Testis (tissue), 3 donors: ENCODE measurements around the gene DYNLRB1. TPM values are rescaled to one million over a fixed set of nuclear protein-coding genes. Genes with fewer than 3 reads are reported as not detected.

Source experiments
- DNase-seq: peaks from one replicate; pipeline ENCODE4 v3.0.0-alpha.2; 2019
- H3K27ac ChIP-seq, 2 donors: fragments of 200-600 bp; sonication (generic); one replicate each; pipeline ENCODE4 v1.5.1; 2019
- H3K27me3 ChIP-seq: fragments of 200-600 bp; sonication (generic); one replicate; pipeline ENCODE4 v1.5.1; 2019
- H3K36me3 ChIP-seq: fragments of 200-600 bp; sonication (generic); one replicate; pipeline ENCODE4 v1.5.1; 2017; ENCODE audit warnings: low read depth; ENCODE audit errors: missing control alignments
- H3K4me1 ChIP-seq: fragments of 200-600 bp; sonication (generic); one replicate; pipeline ENCODE4 v1.5.1; 2019
- H3K4me3 ChIP-seq, 2 donors: fragments of 200-600 bp; sonication (generic); one replicate each; pipeline ENCODE4 v1.5.1; 2017 to 2019
- H3K9me3 ChIP-seq: fragments of 200-600 bp; sonication (generic); one replicate; pipeline ENCODE4 v1.5.1; 2017
- CTCF ChIP-seq, 3 experiments: fragments of 450-650 bp in 2 of 3; fragments of 200-600 bp in 1 of 3; sonication (generic) in 1 of 3; IDR thresholded peaks; one replicate each; pipeline ENCODE4 v1.5.1; 2016 to 2019; ENCODE audit warnings: antibody characterized with exemption in 3 of 3, mild to moderate bottlenecking in 2 of 3, moderate library complexity in 1 of 3
- POLR2A ChIP-seq: fragments of 450-650 bp; IDR thresholded peaks from one replicate; pipeline ENCODE4 v1.6.1; 2017; ENCODE audit warnings: antibody characterized with exemption, mild to moderate bottlenecking, moderate library complexity
- WGBS, 2 donors: methylation state at CpG; one replicate each; pipeline ENCODE4 v1.1.5; 2018; 5-methylcytosine and 5-hydroxymethylcytosine counted together
- intact Hi-C: fragments of 100-400 bp; cut with DNase I; formaldehyde crosslinking; loops from one replicate; pipeline ENCODE4 v1.15.1; 2023; ENCODE audit warnings: low total_unique reads
- polyA plus RNA-seq: library from polyadenylated mRNA; stranded (reverse); fragments of 350-450 nt; fragmentation: Illumina TruSeq; extraction: RNeasy Lipid Tissue Mini Kit (QIAGEN cat#74804); gene quantifications from one replicate; pipeline ENCODE4 v1.2.3, GENCODE V29; 2014; ENCODE audit warnings: low read depth, low replicate concordance; ENCODE audit not compliant: insufficient read depth
- total RNA-seq, 2 donors: library from RNA; depleted of rRNA; stranded (reverse); fragments of >200 nt; gene quantifications; one replicate each; pipeline ENCODE4 v1.2.3, GENCODE V29; 2016

The DYNLRB1 gene
- total and polyA plus RNA-seq, 3 donors from 2014 or later: 97.6 to 155 (median 128) TPM

DNA sequence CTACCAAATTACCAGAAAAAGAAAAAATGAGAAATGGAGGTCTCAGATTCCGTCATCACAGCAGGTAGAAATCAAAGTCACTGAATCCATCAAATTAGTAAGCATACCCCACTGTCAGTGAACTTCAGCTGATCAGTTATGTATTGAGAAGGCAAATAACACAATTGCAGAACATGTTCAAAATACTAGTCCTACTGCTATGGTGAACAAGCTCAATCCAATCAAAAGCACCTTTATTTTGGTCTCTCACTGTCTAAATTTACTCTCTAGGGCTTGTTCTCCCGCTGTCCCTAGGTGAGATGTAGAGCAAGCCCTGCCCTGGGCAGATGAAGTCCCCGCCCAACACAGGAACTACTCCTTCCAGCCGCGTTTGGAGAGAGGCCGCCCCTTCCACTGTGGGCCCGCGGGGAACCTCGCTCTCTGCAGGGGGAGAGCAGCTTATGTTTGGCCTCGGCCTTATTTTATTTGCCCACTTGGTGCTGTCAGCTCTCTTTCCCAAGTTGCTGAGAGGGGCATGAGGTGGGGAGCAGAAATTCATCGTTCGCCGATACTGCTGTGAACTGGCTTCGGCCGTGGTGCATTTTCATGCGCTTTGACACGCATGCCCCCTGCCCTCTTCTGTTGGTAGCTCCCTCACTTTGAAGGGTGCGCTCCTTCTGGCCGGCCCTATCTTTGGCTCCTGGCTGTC lies 28.0 kb downstream of the DYNLRB1 start:
- H3K4me1 ChIP-seq: peaks cover 4% of the 10 kb centered on the region
- H3K36me3 ChIP-seq: no peaks in the 10 kb centered on the region
- DNase-seq: no peak
- no peaks in the 10 kb centered on the region for H3K27me3 ChIP-seq
- intact Hi-C loops: no loop called here
- no peak for TF ChIP-seq POLR2A
- no peak for TF ChIP-seq CTCF (IDR thresholded peaks at IDR 0.05)
- H3K9me3 ChIP-seq: no peaks in the 10 kb centered on the region
- no peak overlapping the region for H3K4me3 ChIP-seq
- no peak overlapping the region for H3K27ac ChIP-seq
- 29 to 36% methylated on average over 19 of the region's 19 CpGs for WGBS, 2 donors

DNA sequence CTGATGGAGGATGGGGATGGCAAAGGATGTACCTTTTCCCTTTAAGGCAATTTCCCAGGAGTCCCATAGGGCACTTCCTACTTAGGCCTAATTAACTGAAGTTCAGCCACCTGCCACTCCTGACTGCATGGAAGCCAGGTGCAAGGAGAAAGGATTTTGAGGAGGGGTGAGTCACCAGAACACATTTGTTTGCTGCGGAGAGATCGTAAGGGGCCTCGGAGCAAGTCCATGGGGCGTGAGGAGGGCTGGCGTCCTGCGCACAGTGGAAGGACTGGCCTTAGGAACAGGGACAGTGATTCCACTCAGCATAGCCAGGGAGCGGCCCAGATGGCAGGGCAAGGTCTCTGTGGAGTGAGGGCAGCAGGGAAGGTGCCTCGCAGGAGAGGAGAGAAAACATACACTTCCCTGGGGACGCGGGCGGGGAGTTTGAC lies 30.5 kb downstream of the DYNLRB1 start:
- H3K27ac ChIP-seq: no peak overlapping the region
- peaks cover 4% of the 10 kb centered on the region for H3K4me1 ChIP-seq
- WGBS, 2 donors: 92 to 94% methylated on average over 11 of the region's 11 CpGs
- intact Hi-C loops: no loop called here
- H3K36me3 ChIP-seq: no peaks in the 10 kb centered on the region
- no peaks in the 10 kb centered on the region for H3K9me3 ChIP-seq
- no peak for TF ChIP-seq POLR2A
- TF ChIP-seq CTCF (IDR thresholded peaks at IDR 0.05): no peak
- no peak for DNase-seq
- H3K27me3 ChIP-seq: no peaks in the 10 kb centered on the region
- H3K4me3 ChIP-seq: no peak overlapping the region

GRCh38 chr20:34547844-34548613 lies 31.8 kb downstream of the DYNLRB1 start:
- Histone ChIP-seq H3K27ac (no peak overlapping the region), H3K9me3 (no peaks in the 10 kb centered on the region), H3K4me3 (no peak overlapping the region), H3K4me1 (peaks cover 4% of the 10 kb centered on the region), H3K27me3 (no peaks in the 10 kb centered on the region), H3K36me3 (no peaks in the 10 kb centered on the region)
- intact Hi-C loops: no loop called here
- no peak for DNase-seq
- TF ChIP-seq POLR2A (no peak), CTCF (IDR thresholded peaks at IDR 0.05) (no peak)
- 91% methylated on average over 17 to 22 of the region's 22 CpGs for WGBS, 2 donors

- no peaks in the 10 kb centered on the region for H3K27me3 ChIP-seq
- no peaks in the 10 kb centered on the region for H3K36me3 ChIP-seq
- H3K4me3 ChIP-seq: no peak overlapping the region
- WGBS, 2 donors: 74 to 84% methylated on average over 18 to 20 of the region's 20 CpGs
- intact Hi-C loops: no loop called here
- H3K4me1 ChIP-seq: peaks cover 5% of the 10 kb centered on the region
- DNase-seq: no peak
- TF ChIP-seq POLR2A (no peak), CTCF (IDR thresholded peaks at IDR 0.05) (no peak)
- no peaks in the 10 kb centered on the region for H3K9me3 ChIP-seq
- no peak overlapping the region for H3K27ac ChIP-seq
Measured at GRCh38 chr20:34549291-34549928, 33.2 kb downstream of the DYNLRB1 start.
